Esophagus mucosa (tissue), 1 donor: ENCODE results near the gene CRK. TPM values are rescaled to one million over a fixed set of nuclear protein-coding genes. Genes with fewer than 3 reads are reported as not detected.
A peak's percentile ranks its signal among the peaks of the same experiment; 100 is the strongest.
"Not testable (repeated sequence)": the region's sequence is repeated elsewhere in the genome, so short reads cannot be mapped to it uniquely, and the experiment has no call there.

ENCODE experiments used
- ATAC-seq: fragments of 200-7000 bp; cut with Tn5 transposase; one replicate; pipeline ENCODE4 v1.9.1; 2020
- total RNA-seq: library from RNA; stranded (reverse); gene quantifications from one replicate; pipeline ENCODE4 v1.2.4, GENCODE V29; 2023
- donor health status: DM: yes; HTN: yes; CAD: no.

Gene CRK
- total RNA-seq, 1 donor from 2014 or later: 42.2 TPM

DNA sequence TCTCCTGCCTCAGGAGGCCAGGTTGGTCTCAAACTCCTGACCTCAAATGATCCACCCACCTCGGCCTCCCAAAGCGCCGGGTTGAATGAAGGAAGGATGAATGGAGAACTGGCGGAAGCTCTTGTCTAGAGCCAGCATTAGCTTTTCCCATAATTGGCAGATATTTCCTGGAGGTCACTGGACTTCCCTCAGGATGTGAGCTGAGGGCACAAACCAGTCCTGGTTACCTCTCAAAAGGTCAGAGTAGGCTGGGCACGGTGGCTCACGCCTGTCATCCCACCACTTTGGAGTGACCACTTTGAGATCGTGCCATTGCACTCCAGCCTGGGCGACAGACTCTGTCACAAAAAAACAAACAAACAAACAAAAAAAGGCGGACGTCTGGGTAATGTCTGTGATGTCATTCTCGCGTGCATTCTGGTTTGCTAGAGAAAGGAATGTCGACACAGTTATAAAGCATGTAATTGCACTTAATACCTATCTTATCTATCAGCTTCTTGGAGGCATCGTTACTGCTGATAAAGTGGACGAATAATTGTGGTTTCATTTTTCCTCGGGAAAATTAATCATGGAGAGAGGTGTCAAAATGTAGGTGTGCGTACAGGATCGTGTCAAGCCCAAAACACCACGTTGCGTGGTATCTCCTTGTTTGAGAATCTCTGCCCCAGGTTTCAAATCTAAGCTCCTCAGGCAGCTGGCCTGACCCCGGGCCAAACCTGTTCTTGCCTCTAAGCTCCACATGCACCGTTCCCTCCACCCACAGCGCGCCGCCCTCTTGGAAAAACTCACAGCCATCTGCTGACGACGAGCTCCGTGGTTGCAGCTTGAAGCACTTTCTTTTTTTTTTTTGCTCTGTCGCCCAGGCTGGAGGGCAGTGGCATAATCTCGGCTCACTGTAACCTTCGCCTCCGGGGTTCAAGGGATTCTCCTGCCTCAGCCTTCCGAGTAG, 6.4 kb upstream of the CRK start:
- ATAC-seq: no peak

- no peak for ATAC-seq
Observed at GRCh38 chr17:1461198-1461944, 5.3 kb upstream of the CRK start.

GRCh38 chr17:1460233-1460632, 4.2 kb upstream of the CRK start:
- ATAC-seq: peak; percentile 12

- peak; percentile 45 for ATAC-seq
Observed at GRCh38 chr17:1455291-1455796, 688 bp downstream of the CRK start.

DNA sequence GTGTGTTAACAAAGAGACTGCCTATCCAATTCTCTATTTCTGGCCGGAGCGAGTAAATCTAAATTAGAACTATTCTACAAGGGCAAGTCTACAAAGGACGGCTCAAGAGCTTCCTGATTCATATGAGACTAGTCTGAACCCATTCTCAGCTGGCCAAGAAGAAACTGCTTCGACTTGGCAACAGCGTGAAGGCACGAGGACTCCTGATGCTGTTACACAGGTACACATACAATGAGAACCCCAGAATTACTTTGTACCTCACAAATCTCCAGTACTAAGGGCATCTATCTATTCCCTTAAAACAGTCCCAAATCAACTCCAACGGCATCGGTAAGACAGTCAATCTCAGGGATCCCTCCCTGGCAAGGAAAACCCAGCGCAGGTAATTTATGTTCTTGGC, 1.5 kb downstream of the CRK start:
- no peak for ATAC-seq

- ATAC-seq: not testable (repeated sequence)
Observed at GRCh38 chr17:1453694-1454093, 2.3 kb downstream of the CRK start.

DNA sequence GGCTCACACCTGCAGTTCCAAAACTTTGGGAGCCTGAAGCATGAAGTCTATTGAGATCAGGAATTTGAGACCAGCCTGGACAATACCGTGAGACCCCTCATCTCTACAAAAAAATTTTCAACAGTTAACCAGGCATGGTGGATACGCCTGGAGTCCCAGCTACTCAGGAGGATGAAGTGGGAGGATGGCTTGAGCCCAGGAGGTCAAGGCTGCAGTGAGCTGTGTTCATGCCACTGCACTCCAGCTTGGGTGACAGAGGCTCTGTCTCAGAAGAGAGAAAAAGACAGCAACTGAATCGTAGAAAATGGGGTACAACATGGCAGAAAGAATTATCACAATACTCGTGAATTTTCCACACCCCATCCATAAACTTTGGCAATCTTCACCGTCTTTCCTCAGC, 3.2 kb downstream of the CRK start:
- ATAC-seq: no peak

DNA sequence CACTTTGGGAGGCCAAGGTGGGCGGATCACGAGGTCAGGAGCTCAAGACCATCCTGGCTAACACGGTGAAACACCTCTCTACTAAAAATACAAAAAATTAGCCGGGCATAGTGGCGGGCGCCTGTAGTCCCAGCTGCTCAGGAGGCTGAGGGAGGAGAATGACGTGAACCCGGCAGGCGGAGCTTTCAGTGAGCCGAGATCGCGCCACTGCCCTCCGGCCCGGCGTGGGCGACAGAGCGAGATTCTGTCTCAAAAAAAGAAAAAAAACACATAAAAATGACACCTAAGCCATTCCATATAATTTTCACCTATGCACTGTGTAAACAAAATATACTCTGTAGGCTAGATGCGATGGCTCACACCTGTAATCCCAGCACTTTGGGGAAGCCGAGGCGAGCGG, 5.8 kb downstream of the CRK start:
- ATAC-seq: not testable (repeated sequence)

DNA sequence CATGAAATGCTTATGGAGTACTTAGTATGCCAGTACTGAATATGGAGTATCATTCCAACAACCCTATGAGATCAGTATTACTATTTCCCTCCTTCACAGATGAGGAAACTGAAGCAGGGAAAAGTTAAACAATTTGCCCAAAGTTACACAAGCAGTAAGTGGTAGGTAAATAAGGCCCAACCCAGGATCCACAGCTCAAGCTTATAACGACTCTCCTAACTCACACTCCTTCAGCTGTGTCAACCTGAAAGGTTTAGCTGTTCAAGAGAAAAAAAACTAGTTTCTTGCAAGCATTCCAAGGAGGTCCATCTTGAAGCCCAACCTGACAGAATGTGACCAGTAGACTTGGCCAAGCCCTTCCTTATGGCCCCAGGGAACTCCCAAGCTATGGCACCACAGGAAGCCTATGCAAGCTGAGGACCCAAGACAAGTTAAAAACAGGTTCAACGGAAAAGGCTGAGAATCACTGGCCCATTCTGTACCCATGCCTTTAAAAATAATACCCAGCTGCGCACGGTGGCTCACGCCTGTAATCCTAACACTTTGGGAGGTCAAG, 6.5 kb downstream of the CRK start:
- peak; percentile 31 for ATAC-seq

DNA sequence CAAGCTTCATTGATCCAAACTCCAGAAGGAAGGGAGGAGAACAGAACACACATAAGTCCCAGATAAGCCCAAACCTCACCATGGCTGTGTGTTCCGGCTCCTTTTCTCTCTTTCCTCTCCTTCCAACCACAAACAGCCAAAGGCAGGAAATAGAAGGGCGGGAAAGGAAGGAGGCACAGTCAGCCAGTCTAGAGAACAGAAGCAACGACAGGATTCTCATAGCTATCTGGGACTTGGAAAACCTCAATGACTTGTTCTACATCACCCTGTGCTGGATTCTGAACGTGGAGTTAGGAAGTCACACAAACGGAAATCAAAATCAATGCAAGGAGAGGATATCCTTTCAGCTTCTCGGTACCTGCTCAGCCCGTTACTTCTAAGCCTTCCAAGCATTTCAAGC, 9.0 kb downstream of the CRK start:
- no peak for ATAC-seq

- ATAC-seq: no peak
Observed at GRCh38 chr17:1446201-1446600, 9.8 kb downstream of the CRK start.

DNA sequence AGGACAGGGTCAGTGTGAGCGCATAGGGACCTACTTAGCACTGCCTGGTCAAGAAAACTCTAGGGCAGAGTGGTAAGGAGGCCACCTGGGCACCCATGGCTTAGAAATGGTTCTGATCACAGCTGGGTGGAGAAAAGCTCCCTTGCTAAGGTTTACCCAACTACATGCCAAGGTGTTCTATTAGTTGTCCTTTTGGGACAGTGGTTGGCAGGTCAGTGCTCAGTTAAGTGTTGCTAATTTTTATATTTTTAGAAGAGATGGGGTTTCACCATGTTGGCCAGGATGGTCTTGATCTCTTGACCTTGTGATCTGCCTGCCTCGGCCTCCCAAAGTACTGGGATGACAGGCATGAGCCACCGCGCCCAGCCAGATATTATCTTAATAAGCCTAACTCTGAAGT, 10.3 kb downstream of the CRK start:
- ATAC-seq: not testable (repeated sequence)

GRCh38 chr17:1442721-1443120, 13.3 kb downstream of the CRK start:
- not testable (repeated sequence) for ATAC-seq

DNA sequence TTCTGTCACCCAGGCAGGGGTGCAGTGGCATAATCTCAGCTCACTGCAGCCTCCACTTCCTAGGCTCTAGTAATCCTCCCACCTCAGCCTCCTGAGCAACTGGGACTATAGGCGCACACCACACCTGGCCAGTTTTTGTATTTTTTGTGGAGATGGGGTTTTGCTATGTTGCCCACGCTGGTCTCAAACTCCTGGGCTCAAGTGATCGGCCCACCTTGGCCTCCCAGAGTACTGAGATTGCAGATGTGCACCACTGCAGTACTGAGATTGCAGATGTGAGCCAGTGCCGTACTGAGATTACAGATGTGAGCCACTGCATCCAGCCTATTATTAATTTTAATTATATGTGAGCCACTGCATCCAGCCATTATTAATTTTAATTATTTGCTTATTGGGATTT, 13.8 kb downstream of the CRK start:
- ATAC-seq: no peak

DNA sequence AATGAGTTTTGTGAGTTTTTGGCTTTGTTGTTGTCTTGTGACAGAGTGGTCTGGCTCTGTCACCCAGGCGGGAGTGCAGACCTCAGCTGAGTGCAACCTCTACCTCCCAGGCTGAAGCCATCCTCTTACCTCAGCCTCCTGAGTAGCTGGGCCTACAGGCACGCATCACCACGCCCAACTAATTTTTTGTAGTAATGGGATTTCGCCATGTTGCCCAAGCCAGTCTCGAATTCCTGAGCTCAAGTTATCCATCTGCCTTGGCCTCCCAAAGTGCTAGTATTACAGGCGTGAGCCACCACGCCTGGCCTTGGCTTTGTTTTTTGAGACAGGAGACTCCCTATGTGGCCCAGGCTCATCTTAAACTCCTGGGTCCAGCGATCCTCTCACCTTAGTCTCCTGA, 15.1 kb downstream of the CRK start:
- ATAC-seq: no peak

DNA sequence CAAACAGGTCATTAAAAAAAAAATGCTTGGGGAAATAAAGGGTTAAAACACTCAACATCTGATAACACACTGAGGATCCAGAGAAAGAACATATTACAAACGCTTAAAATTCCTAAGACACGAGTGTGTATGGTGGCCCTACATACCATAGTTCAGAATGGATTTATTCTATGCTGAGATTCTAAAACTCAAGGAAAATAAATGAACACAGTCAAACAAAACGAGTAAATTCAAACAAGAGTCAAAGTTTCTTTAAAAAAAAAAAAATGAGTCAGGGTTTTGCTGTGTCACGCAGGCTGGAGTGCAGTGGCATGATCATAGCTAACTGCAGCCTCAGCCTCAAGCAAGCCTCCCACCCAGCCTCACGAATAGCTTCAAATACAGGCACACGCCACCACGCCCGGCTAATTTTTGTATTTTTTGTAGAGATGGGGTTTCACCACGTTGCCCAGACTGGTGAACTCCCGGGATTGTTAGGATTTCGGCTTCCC, 17.4 kb downstream of the CRK start:
- ATAC-seq: no peak

DNA sequence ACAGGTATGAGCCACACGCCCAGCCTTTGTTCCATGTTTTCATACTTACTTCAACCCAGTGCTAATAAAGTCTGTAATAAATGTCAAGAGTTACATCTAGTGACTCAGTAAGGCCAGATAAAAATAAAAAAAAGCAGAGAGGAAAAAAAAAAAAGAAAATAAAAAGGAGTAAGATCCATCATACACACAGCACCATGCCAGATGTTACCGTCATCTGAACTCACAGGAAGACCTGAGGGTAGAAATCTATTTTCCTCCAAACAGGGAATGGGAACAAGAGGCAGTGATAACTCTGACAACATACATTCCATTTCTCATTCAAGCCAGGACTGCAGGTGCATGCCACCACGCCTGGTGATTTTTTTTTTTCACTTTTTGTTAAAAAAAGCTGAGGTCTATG, 20.7 kb downstream of the CRK start:
- no peak for ATAC-seq

GRCh38 chr17:1434150-1434549, 21.9 kb downstream of the CRK start:
- ATAC-seq: no peak

DNA sequence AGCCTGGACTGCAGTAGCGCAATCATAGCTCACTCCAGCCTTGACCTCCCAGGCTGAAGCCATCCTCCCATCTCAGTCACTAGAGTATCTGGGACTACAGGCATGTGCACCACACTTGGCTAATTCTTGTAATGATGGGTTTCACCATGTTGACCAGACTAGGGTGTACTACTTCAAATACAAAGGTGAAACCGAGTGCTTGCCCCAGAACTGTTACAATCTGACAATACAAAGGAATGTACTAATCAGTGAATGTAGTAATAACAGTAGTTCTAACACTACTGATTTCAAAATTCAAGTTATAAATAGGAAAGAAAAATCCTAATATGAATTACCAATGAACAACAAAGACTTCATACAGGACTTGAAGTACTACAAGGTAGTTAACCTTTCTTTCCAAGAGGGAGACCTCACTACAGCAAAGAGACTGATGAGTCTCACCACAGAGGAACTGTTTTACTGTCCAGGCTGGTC, 24.4 kb downstream of the CRK start:
- ATAC-seq: no peak

DNA sequence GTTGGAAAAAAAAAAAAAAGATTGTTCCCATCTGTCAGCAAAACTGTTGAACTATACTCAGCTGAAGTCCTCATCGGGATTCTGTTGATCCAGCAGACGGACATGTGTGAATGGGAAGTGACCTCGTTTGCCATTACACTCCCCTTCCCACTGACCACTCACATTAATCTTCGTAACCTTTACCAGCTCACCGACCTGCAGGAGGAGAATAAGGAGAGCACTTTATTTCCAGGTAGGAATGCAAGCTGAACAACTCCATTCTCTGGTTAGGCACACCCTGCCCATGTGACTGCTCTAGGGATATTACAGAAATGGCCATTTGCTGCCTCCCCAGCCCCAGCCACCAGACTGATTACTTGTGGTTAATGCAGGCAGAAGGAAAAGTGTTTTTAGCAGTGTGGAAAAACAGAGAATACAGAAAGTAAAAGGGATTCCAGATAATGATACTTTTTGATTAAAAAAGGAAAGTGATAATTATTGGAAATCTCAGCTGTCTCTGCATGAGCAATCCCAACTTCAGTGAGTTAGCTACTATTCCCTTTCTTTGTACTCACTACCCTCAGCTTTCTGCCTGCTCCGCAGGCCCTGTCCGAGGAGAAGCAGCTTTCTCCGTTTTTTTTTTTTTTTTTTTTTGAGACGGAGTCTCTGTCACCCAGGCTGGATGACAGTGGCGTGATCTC, 32.4 kb downstream of the CRK start:
- ATAC-seq: peak; percentile 49

DNA sequence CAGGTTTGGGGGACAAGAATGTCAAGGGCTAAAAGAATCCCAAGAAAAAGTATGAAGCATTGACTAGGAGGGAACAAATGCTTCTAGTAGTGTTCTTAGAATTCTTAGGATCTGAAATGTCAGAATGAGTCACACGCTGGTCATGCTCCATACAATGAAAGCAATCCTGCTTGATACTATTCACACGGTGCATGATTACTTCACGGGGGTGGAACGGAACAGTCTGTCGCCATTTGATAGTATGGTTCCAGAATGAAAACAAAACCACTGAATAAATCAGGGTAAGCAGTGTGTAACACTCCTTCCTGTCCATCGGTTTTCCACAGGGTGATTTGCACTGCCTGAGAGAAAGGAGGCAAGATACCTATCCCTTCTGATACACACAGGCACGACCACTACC, 33.1 kb downstream of the CRK start:
- ATAC-seq: peak; percentile 94

- ATAC-seq: no peak
Observed at GRCh38 chr17:1421470-1421869, 34.6 kb downstream of the CRK start.
